PC-9 (cell line): Measurements from ENCODE around the gene IGFL1. TPM values are rescaled to one million over a fixed set of nuclear protein-coding genes. Genes with fewer than 3 reads are reported as not detected.
"Not testable (repeated sequence)": the region's sequence is repeated elsewhere in the genome, so short reads cannot be mapped to it uniquely, and the experiment has no call there.

Experiments used
- BruUV-seq: library from RNA; stranded (reverse); fragments of 400-500 nt; replicated peaks from 2 replicates; lab custom pipeline; 2021; lab: Mats Ljungman, UMichigan
- CTCF ChIA-PET: fragments of 300-600 bp; sonication (Branson Sonifier 250); formaldehyde crosslinking; loops from one replicate; lab custom pipeline; 2022; ENCODE audit warnings: antibody characterized with exemption; lab: Charles Lee
- POLR2A ChIA-PET: fragments of 300-600 bp; sonication (Branson Sonifier 250); formaldehyde crosslinking; loops from one replicate; lab custom pipeline; 2022; ENCODE audit warnings: antibody characterized with exemption; ENCODE audit not compliant: unreplicated experiment; lab: Charles Lee
- DNase-seq, 2 experiments: peaks; one replicate each; pipeline versions ENCODE4 v3.0.0 to v3.0.0-alpha.2; 2015 to 2022; ENCODE audit warnings: mixed read lengths in 1 of 2
- H2AFZ ChIP-seq: fragments of 200-600 bp; sonication (generic); 2 replicates; pipeline ENCODE4 v1.8.1; 2017; ENCODE audit warnings: antibody characterized with exemption
- H3F3A ChIP-seq: fragments of 200-600 bp; sonication (generic); 2 replicates; pipeline ENCODE4 v1.8.1; 2017; ENCODE audit warnings: antibody characterized with exemption, mild to moderate bottlenecking, low read depth; ENCODE audit not compliant: insufficient read depth
- H3K27ac ChIP-seq: fragments of 200-600 bp; sonication (generic); 2 replicates; pipeline ENCODE4 v1.6.1; 2016; ENCODE audit warnings: mixed run types
- H3K27me3 ChIP-seq: fragments of 200-600 bp; sonication (generic); 2 replicates; pipeline ENCODE4 v1.6.1; 2016; ENCODE audit warnings: low read depth, mixed run types; ENCODE audit not compliant: insufficient read depth
- H3K36me3 ChIP-seq: fragments of 200-600 bp; sonication (generic); 2 replicates; pipeline ENCODE4 v1.6.1; 2016; ENCODE audit warnings: low read depth, mixed run types
- H3K4me1 ChIP-seq: fragments of 200-600 bp; sonication (generic); replicated peaks from 2 replicates; pipeline ENCODE4 v1.6.1; 2016; ENCODE audit warnings: mixed run types; ENCODE audit not compliant: insufficient read depth
- H3K4me2 ChIP-seq: fragments of 200-600 bp; sonication (generic); 2 replicates; pipeline ENCODE4 v1.6.1; 2017; ENCODE audit warnings: mixed run types
- H3K4me3 ChIP-seq: fragments of 200-600 bp; sonication (generic); 2 replicates; pipeline ENCODE4 v1.6.1; 2016; ENCODE audit warnings: mixed run types
- H3K79me2 ChIP-seq: fragments of 200-600 bp; sonication (generic); 2 replicates; pipeline ENCODE4 v1.6.1; 2017; ENCODE audit warnings: low read depth, mixed run types
- H3K9me2 ChIP-seq: fragments of 200-600 bp; sonication (generic); 2 replicates; pipeline ENCODE4 v1.8.1; 2017; ENCODE audit warnings: mild to moderate bottlenecking; ENCODE audit not compliant: insufficient read depth
- H3K9me3 ChIP-seq: fragments of 200-600 bp; sonication (generic); 2 replicates; pipeline ENCODE4 v1.8.1; 2016; ENCODE audit warnings: low read depth; ENCODE audit not compliant: insufficient read depth
- H4K20me1 ChIP-seq: fragments of 200-600 bp; sonication (generic); 2 replicates; pipeline ENCODE4 v1.8.1; 2017; ENCODE audit not compliant: insufficient read depth
- CTCF ChIP-seq: fragments of 200-600 bp; sonication (generic); conservative IDR thresholded peaks from 2 replicates; pipeline ENCODE4 v1.6.1; 2017; ENCODE audit warnings: mixed run types, antibody characterized with exemption, mild to moderate bottlenecking, moderate library complexity
- EZH2 ChIP-seq: fragments of 200-600 bp; sonication (generic); IDR thresholded peaks from 2 replicates; pipeline ENCODE4 v1.8.0; 2017; ENCODE audit warnings: antibody characterized with exemption, low read depth
- intact Hi-C: fragments of 100-400 bp; cut with micrococcal nuclease; formaldehyde crosslinking; loops from one replicate; pipeline ENCODE4 v1.10.0; 2022; ENCODE audit not compliant: unreplicated experiment
- total RNA-seq: library from RNA; stranded (reverse); gene quantifications from 2 replicates; pipeline ENCODE4 v1.2.3, GENCODE V29; 2021

The IGFL1 gene
- total RNA-seq, 1 experiment from 2014 or later: 2.6 TPM

DNA sequence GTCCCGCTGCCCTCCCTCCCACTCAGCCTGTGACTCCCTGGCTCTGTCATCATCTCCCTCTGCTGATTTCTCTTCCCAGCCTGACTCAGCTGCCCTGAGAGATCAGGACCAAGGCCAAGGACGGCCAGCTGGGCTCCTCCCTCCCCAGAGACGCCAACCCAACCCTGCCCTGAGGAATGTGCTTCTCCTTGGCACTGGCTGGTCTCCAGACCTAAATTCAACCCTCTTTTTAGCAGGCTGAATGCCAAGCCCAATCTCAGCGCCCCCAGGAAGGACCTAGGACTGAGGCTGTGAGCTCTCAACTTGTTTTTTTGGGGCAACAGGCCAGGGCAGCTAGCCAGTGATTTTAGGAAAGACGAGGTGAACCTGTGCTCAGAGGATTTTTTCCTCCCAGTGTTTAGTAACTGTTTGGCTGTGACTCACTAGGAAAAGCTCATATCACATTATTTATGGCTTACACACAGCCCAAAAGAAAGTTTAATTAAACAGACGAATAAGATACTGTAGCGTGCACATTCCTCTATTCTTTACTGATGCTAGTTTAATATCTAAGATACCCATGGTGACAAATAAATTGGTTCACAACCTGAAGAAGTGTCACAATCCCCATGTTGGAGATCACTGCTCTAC, 7.4 kb upstream of the IGFL1 start:
- H3K4me2 ChIP-seq: peak overlapping the region; percentile 66
- H4K20me1 ChIP-seq: no peaks in the 10 kb centered on the region
- DNase-seq: peak; percentile 95 to 99
- H3K27ac ChIP-seq: peak overlapping the region; percentile 84
- H3K4me3 ChIP-seq: no peak overlapping the region
- no peak overlapping the region for H2AFZ ChIP-seq
- H3K4me1 ChIP-seq: peaks cover 66% of the 10 kb centered on the region
- H3K79me2 ChIP-seq: no peaks in the 10 kb centered on the region
- H3K27me3 ChIP-seq: no peaks in the 10 kb centered on the region
- no TSS peak for BruUV-seq
- ChIA-PET CTCF (interaction anchor here (0.5 to 1.0 kb wide), 2 partner anchors 11 to 37 kb away, joined by 3 to 9 read pairs; no protein-coding TSS in a partner anchor), POLR2A (interaction anchor here (0.5 to 1.2 kb wide), 9 partner anchors 10 to 170 kb away, joined by 3 to 13 read pairs (median 4); no protein-coding TSS in a partner anchor)
- no peaks in the 10 kb centered on the region for H3K9me2 ChIP-seq
- H3K9me3 ChIP-seq: no peaks in the 10 kb centered on the region
- intact Hi-C loops: loop anchor here (1.0 to 2.0 kb wide), 4 partner anchors 10 to 41 kb away; no protein-coding TSS in a partner anchor
- H3F3A ChIP-seq: peaks cover 53% of the 10 kb centered on the region
- TF ChIP-seq CTCF (no peak), EZH2 (no peak)
- no peaks in the 10 kb centered on the region for H3K36me3 ChIP-seq

DNA sequence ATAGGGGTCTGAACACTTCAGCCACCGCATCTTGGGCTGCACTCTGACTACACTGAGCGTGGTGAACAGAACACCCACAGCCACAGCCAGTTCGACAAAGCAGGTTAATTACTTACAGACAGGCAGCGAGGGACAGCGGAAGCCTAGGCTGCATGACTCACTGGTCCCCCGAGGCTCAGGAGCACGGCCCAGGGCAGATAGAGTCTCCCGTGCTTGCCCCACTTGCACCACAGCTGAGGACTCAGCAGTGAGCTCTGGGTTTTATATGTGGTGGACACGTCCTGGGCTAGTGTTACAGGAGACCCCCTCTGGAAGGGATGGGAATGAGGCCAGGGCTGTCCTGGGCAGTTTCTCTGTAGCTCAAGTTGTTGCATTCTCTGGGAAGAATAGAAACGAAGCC, 5.8 kb upstream of the IGFL1 start:
- H3K9me3 ChIP-seq, H3K9me2 ChIP-seq, H3K4me3 ChIP-seq, BruUV-seq, H3K36me3 ChIP-seq, CTCF ChIA-PET, H3K27me3 ChIP-seq, H4K20me1 ChIP-seq, H2AFZ ChIP-seq, H3K79me2 ChIP-seq: not testable (repeated sequence)
- POLR2A ChIA-PET: interaction anchor here (0.8 kb wide), 1 partner anchor 21 kb away, joined by 4 read pairs; no protein-coding TSS in a partner anchor
- intact Hi-C loops: loop anchor here (2.0 kb wide), 1 partner anchor 39 kb away; no protein-coding TSS in a partner anchor
- peak; percentile 53 to 76 for DNase-seq
- Histone ChIP-seq H3K4me1 (peaks cover 75% of the 10 kb centered on the region), H3K4me2 (peak overlapping the region; percentile 66), H3F3A (peaks cover 58% of the 10 kb centered on the region), H3K27ac (peak overlapping the region; percentile 84)

DNA sequence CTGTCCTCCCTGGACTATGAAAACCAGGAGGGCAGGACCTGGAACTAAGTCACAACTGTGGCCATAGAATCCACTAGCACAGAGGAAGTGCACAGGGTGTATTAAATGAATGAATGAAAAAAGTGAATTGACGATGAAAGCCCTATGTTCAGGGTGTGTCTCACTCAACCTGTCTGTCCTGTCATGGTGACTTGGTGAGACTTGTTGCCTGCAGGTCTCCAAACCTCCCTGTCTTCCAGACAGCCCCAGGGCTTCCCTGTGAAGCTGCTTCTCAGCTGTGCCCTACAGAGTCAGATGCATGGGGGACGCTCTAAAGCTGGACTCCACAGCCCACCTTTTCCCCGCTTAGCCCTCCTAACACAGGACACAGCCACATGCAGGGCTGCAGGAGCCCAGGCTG, 4.8 kb upstream of the IGFL1 start:
- no peak overlapping the region for H2AFZ ChIP-seq
- H3K4me3 ChIP-seq: no peak overlapping the region
- TF ChIP-seq EZH2 (no peak), CTCF (no peak)
- intact Hi-C loops: no loop called here
- H3K36me3 ChIP-seq: no peaks in the 10 kb centered on the region
- H3K9me2 ChIP-seq: no peaks in the 10 kb centered on the region
- no peaks in the 10 kb centered on the region for H3K9me3 ChIP-seq
- H3K27me3 ChIP-seq: no peaks in the 10 kb centered on the region
- BruUV-seq: no TSS peak
- POLR2A ChIA-PET: interaction anchor here (0.6 to 1.3 kb wide), 2 partner anchors 13 to 31 kb away, joined by 3 to 4 read pairs; no protein-coding TSS in a partner anchor
- no peaks in the 10 kb centered on the region for H3K79me2 ChIP-seq
- CTCF ChIA-PET: no interaction called here
- H3F3A ChIP-seq: peaks cover 58% of the 10 kb centered on the region
- H3K4me2 ChIP-seq: peak overlapping the region; percentile 66
- H3K27ac ChIP-seq: peak overlapping the region; percentile 84
- H3K4me1 ChIP-seq: peaks cover 84% of the 10 kb centered on the region
- H4K20me1 ChIP-seq: no peaks in the 10 kb centered on the region
- DNase-seq: peak; percentile 63 to 90
